ENCODE measurements around the gene KCTD20. TPM values are rescaled to one million over a fixed set of nuclear protein-coding genes. Genes with fewer than 3 reads are reported as not detected.
"Not testable (repeated sequence)": the region's sequence is repeated elsewhere in the genome, so short reads cannot be mapped to it uniquely, and the experiment has no call there.

The KCTD20 gene
- 10 to 100 TPM; 30.5 to 32.8 TPM for total RNA-seq

DNA sequence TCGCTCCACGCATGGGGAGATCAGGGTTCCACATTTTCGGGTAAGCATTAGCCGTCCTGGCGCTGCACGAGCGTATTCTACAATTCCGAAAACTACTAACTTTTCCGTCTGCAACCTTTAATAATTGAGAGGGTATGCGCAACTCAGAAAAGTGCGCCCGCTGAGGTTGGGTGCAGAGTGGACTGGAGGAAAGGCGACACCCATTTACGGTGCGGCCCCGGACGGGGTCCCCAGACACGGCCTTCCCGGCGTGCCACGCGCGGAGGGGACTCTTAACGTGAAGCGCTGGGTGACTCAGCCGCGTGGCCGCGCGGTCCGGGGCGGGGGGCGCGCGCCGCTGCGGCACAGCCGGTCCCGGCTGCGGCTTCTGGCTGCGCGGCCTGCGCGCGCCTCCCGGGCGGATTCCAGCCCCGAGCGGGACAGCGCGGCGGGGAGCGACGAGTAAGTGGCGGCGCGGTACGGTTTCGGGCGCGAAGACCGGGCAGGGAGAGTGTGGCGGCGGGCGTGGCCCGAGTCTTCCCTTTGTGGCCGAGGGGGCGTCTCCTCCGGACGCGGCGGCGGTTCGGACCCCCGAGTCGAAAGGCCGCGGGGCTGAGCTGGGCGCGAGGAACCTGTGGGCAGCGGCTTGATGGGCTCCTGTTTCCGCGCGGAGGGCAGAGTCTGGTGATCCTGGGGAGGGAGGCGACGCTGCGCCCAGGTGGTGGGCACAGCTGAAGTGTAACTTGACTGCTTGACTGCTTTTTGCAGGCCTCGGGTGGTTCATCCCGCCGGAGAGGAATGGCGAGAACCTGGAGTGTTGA, at the start of gene KCTD20, which contains the start of gene PXT1:
KCTD20 (plus strand) TSS at position 330 of the 800 bp plus-strand sequence. CDS start 27,098 bp downstream, outside the sequence.
PXT1 (minus strand) TSS at position 184 of the 800 bp plus-strand sequence. CDS start 16,772 bp downstream, outside the sequence.
- H3K4me3 Mint-ChIP-seq, result peak within 1 kb of the TSS; percentile 87
- DNase-seq, result peak; percentile 93
- intact Hi-C loops (cut with micrococcal nuclease), result loop anchor here (1.0 to 5.0 kb wide), 5 partner anchors 104 to 726 kb away; partner anchors contain the start of genes MAPK13, MAPK14, SRSF3 and STK38
- CTCF ChIA-PET, result interaction anchor here (1.5 kb wide), 1 partner anchor 20 kb away, joined by 3 read pairs; no protein-coding TSS in a partner anchor
- peaks cover 41% of the 10 kb centered on the region for H3K4me1 Mint-ChIP-seq (ENCODE audit: low read depth)
- peaks cover 5% of the 10 kb centered on the region for H3K36me3 Mint-ChIP-seq (ENCODE audit: low read depth)
- no peaks in the 10 kb centered on the region for H3K9me3 Mint-ChIP-seq
- no peaks in the 10 kb centered on the region for H3K27me3 Mint-ChIP-seq (ENCODE audit: low read depth)
- H3K27ac Mint-ChIP-seq, result peak within 1 kb of the TSS; percentile 98

DNA sequence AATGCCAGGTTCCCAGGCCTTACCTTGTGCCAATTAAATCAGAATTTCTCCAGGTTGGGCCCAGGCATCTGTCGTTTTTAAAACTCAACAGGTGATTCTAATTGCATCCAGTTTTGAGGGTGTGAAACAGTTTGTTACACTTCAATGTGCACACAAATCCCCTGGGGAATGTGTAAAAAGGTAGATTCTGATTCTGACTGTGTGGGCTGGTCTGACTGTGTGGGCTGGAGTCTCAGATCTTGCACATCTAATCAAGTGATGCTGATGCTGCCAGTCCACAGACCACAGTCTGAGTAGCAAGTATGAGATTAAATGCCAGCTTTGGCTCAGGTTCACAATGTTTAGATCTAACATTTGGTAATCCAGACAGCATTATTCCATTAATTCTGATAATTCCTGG, 42.8 kb upstream of the KCTD20 start:
- no peaks in the 10 kb centered on the region for H3K9me3 Mint-ChIP-seq
- no peaks in the 10 kb centered on the region for H3K4me1 Mint-ChIP-seq (ENCODE audit: low read depth)
- CTCF ChIA-PET, result no interaction called here

DNA sequence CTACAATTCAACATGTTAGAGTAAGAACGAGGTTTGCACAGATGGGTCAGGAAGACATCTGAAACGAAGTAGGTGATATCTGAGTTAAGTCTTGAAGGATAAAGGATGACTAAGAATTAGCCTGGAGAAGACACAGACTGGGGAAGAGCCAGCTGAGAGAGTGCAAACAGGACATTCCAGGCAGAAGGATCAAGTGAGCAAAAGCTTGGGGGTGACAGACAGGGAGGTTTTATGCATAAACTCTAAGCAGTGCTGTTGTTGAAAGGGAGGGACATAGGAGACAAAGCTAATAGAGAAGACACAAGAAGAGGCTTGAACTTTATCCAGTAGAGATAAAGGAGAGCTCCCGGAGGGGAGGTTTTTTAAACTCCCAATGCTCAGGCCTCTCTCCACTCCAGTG, 40.3 kb upstream of the KCTD20 start:
- CTCF ChIA-PET, result interaction anchor here (0.6 kb wide), 1 partner anchor 22 kb away, joined by 3 read pairs; no protein-coding TSS in a partner anchor
- Mint-ChIP-seq H3K36me3 (ENCODE audit: low read depth) (no peaks in the 10 kb centered on the region), H3K4me1 (ENCODE audit: low read depth) (no peaks in the 10 kb centered on the region), H3K27me3 (ENCODE audit: low read depth) (peaks cover 4% of the 10 kb centered on the region), H3K27ac (no peak overlapping the region), H3K9me3 (no peaks in the 10 kb centered on the region), H3K4me3 (no peak overlapping the region)
- intact Hi-C loops (cut with micrococcal nuclease), result no loop called here
- DNase-seq, result no peak

More for the DNA sequence above, 42.8 kb upstream of the KCTD20 start:
- intact Hi-C loops (cut with micrococcal nuclease), result no loop called here
- DNase-seq, result no peak
- Mint-ChIP-seq H3K4me3 (no peak overlapping the region), H3K27ac (no peak overlapping the region), H3K36me3 (ENCODE audit: low read depth) (no peaks in the 10 kb centered on the region), H3K27me3 (ENCODE audit: low read depth) (no peaks in the 10 kb centered on the region)

DNA sequence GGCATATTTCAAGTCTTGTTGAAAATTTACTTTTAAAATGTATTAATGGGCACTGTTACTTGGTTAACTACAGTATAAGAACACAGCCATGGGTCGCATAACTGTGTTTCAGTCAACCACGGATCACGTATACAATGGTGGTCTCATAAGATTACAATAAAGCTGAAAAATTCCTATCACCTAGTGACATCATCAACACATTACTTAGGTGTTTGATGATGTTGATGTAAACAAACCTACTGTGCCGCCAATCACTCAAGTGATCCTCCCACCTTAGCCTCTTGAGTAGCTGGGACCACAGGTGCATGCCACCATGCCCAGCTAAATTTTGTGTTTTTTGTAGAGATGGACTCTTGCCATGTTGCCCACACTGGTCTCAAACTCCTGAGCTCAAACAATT, 38.6 kb upstream of the KCTD20 start:
- Mint-ChIP-seq H3K27ac (no peak overlapping the region), H3K27me3 (ENCODE audit: low read depth) (peaks cover 4% of the 10 kb centered on the region), H3K36me3 (ENCODE audit: low read depth) (no peaks in the 10 kb centered on the region), H3K4me1 (ENCODE audit: low read depth) (no peaks in the 10 kb centered on the region), H3K9me3 (no peaks in the 10 kb centered on the region), H3K4me3 (no peak overlapping the region)
- no peak for DNase-seq
- CTCF ChIA-PET, result no interaction called here
- intact Hi-C loops (cut with micrococcal nuclease), result no loop called here

DNA sequence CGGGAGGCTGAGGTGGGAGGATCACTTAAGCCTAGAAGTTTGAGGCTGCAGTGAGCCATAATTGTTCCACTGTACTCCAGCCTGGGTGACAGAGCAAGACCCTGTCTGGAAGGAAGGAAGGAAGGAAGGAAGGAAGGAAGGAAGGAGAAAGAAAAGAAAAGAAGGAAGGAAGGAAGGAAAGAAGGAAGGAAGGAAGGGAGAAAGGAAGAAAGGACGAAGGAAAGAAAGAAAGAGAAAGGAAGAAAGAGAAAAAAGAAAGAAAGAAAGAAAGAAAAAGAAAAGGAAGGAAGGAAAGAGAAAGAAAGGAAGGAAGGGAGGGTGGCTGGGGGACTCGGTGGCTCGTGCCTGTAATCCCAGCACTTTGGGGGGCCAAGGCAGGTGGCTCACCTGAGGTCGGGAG, 33.1 kb upstream of the KCTD20 start:
- H3K4me3 Mint-ChIP-seq; H3K4me1 Mint-ChIP-seq (ENCODE audit: low read depth); H3K27ac Mint-ChIP-seq; DNase-seq; H3K9me3 Mint-ChIP-seq; intact Hi-C loops (cut with micrococcal nuclease); H3K36me3 Mint-ChIP-seq (ENCODE audit: low read depth); H3K27me3 Mint-ChIP-seq (ENCODE audit: low read depth); CTCF ChIA-PET: not testable (repeated sequence)

DNA sequence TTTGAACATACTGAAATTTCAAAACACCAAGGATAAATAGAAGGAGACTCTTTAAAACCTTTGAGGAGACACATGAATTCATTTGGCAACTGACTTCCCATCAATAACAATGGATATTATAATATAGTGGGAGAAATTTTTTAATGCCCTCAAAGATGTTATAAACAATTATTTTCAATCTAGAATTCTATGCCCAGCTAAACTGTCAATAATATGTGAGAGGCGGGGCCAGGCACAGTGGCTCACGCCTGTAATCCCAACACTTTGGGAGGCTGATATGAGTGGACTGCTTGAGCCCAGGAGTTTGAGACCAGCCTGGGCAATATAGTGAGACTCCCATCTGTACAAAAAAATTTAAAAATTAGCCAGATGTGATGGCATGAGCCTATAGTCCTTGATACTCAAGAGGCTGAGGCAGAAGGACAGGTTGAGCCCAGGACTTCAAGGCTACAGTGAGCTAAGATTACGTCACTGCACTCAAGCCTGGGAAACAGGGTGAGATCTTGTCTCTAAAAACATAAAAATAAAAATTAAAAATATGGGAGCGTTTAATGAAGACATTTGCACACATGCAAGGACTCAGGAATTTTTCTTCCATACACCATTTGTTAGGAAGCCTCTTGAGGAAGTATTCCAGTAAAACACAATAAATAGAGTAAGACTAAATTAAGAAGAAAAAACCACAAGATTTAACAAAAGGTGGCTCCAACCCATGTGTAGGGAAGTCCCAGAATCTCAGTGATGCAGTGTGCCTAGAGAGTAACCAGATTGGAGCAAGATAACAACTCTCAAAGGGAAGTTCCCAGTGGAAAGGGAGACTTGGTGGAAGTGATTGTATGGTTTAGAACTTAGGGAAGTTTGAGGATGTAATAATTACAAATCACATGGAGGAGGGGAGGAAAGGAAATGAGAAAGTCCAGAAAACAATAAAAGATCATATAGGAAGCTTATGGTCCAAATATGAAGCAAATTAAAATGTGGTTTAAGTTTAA, 29.0 kb upstream of the KCTD20 start:
- H3K36me3 Mint-ChIP-seq (ENCODE audit: low read depth), result peaks cover 2% of the 10 kb centered on the region
- no peak overlapping the region for H3K4me3 Mint-ChIP-seq
- CTCF ChIA-PET, result no interaction called here
- no peaks in the 10 kb centered on the region for H3K27me3 Mint-ChIP-seq (ENCODE audit: low read depth)
- intact Hi-C loops (cut with micrococcal nuclease), result no loop called here
- DNase-seq, result no peak
- no peaks in the 10 kb centered on the region for H3K4me1 Mint-ChIP-seq (ENCODE audit: low read depth)
- peaks cover 4% of the 10 kb centered on the region for H3K9me3 Mint-ChIP-seq
- H3K27ac Mint-ChIP-seq, result no peak overlapping the region

DNA sequence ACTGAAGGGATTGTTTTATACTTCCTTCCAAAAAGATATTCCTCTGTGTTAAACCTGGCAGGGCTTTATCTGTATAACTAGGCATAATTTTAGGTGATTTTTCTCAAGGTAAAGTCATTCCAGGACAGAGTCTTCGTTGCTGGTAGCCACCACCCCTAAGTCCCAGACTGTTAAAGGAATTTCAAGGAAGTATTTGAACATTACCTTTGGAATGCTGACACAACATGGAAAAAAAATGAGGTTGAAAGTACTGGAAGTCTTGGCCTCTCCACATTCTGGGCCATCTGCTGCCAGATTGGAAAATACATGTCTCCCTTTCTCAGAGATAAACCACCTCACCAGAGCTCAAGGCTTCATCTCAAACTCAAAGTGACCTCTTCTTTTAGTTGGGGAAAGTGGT, 28.3 kb upstream of the KCTD20 start:
- Mint-ChIP-seq H3K36me3 (ENCODE audit: low read depth) (peaks cover 2% of the 10 kb centered on the region), H3K9me3 (peaks cover 4% of the 10 kb centered on the region), H3K27ac (no peak overlapping the region), H3K4me1 (ENCODE audit: low read depth) (no peaks in the 10 kb centered on the region), H3K4me3 (no peak overlapping the region), H3K27me3 (ENCODE audit: low read depth) (no peaks in the 10 kb centered on the region)
- intact Hi-C loops (cut with micrococcal nuclease), result no loop called here
- no peak for DNase-seq
- CTCF ChIA-PET, result no interaction called here

DNA sequence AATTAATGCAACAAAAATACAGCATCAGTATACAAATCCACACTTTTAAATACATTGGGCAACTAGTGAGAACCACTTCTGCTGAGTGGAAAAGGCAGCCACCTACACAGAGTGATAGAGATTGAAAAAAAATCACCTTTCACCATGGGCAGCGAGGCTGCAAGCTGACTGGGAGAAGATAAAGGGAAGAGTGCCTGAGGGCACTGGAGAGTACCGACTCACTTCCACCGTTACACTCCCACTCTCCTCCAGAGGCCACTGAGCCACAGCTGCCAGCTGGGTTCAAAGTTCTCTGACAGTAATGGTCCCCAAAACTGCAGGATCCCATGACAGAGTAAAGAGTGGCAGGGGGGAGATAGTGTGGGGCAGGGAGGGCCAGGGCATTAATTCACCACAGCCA, 24.2 kb upstream of the KCTD20 start:
- H3K4me1 Mint-ChIP-seq (ENCODE audit: low read depth), result peaks cover 9% of the 10 kb centered on the region
- no peak overlapping the region for H3K4me3 Mint-ChIP-seq
- H3K9me3 Mint-ChIP-seq, result no peaks in the 10 kb centered on the region
- intact Hi-C loops (cut with micrococcal nuclease), result no loop called here
- CTCF ChIA-PET, result interaction anchor here (1.1 kb wide), 1 partner anchor 94 kb away, joined by 7 read pairs; no protein-coding TSS in a partner anchor
- no peak overlapping the region for H3K27ac Mint-ChIP-seq
- DNase-seq, result no peak
- H3K27me3 Mint-ChIP-seq (ENCODE audit: low read depth), result no peaks in the 10 kb centered on the region
- H3K36me3 Mint-ChIP-seq (ENCODE audit: low read depth), result no peaks in the 10 kb centered on the region

DNA sequence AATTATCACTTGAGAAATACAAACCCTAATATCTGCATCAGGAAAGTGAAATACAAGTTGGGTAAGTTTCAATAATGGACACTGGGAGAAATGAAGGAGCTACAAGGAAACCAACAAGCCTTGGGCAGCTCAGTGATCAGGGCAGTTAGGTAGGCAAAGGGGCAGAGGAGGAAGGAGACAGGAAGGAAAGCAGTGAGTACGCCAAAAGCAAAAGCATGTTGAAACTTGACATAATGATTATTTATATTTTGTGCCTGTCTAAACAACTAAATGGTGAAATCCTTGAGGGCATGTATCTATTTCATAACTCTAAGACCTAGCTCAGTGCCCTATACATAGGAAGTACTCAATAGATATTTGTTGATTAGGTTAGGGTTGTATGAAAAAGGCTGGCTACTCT, 23.5 kb upstream of the KCTD20 start:
- Mint-ChIP-seq H3K4me1 (ENCODE audit: low read depth) (peaks cover 15% of the 10 kb centered on the region), H3K36me3 (ENCODE audit: low read depth) (no peaks in the 10 kb centered on the region), H3K27ac (no peak overlapping the region), H3K27me3 (ENCODE audit: low read depth) (no peaks in the 10 kb centered on the region), H3K4me3 (no peak overlapping the region), H3K9me3 (no peaks in the 10 kb centered on the region)
- intact Hi-C loops (cut with micrococcal nuclease), result no loop called here
- DNase-seq, result no peak
- CTCF ChIA-PET, result interaction anchor here (1.1 kb wide), 1 partner anchor 93 kb away, joined by 7 read pairs; no protein-coding TSS in a partner anchor

DNA sequence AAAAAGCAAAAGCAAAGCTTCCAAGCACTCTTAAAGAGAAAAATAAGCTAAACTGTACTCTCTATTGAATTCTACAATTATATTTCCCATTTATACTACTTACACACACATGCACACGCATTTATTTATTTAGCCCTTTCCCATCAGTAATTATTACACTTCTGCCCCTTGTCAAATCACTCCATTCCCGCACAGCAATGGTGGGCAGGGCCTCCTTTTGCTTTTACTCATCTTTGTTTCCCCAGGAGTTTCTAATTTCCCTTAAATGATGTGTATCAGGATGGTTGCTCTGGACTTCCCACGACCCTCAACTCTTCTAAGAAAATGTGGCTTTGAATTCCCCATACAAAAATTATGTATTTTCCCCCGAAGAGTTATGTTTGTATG, 20.1 kb upstream of the KCTD20 start:
- Mint-ChIP-seq H3K36me3 (ENCODE audit: low read depth) (no peaks in the 10 kb centered on the region), H3K27ac (peak overlapping the region; percentile 95), H3K4me1 (ENCODE audit: low read depth) (peaks cover 15% of the 10 kb centered on the region), H3K9me3 (no peaks in the 10 kb centered on the region), H3K4me3 (peak overlapping the region; percentile 89), H3K27me3 (ENCODE audit: low read depth) (no peaks in the 10 kb centered on the region)
- CTCF ChIA-PET, result interaction anchor here (0.7 to 1.5 kb wide), 5 partner anchors 13 to 337 kb away, joined by 3 to 7 read pairs (median 4); partner anchors contain the start of gene KCTD20
- DNase-seq, result no peak
- intact Hi-C loops (cut with micrococcal nuclease), result loop anchor here (1.0 kb wide), 6 partner anchors 19 to 337 kb away; partner anchors contain the start of genes SRSF3 and STK38

DNA sequence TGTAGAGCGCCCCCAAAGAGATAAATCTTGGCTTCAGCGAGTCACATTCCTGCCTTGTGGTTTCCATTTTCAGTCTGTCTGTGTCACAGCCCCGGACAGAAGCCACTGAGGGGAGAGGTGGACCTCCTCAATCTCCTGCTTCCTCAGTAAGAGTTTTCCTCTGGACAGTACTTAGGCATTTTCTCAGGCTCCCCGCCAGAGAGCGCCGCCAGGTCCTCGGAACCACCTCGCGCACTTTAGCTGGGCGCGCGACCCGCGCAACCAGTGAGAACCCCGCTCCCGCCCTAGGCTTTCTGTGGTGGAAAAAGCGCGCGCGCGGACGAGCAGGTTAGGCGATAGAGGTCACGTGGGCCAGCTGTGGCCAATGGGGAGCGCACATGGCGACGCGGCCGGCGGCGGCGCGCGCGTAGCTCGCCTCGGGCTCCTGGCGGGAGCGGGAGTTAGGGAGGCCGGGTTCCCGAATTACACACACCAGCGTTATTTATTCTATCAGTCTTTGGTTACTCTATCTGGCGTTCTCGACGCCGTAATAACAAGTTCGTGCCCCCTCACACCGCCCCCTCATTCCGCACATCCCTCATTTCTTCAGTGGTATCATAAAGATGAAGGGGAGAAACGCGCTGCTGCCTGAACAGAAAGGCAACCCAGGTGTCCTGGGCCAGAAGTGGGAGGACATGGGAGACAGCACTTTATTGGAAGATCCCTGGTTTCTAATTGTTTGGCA, 19.5 kb upstream of the KCTD20 start:
- peak overlapping the region; percentile 89 for H3K4me3 Mint-ChIP-seq
- peaks cover 15% of the 10 kb centered on the region for H3K4me1 Mint-ChIP-seq (ENCODE audit: low read depth)
- intact Hi-C loops (cut with micrococcal nuclease), result loop anchor here (1.0 kb wide), 6 partner anchors 18 to 336 kb away; partner anchors contain the start of genes SRSF3 and STK38
- H3K27me3 Mint-ChIP-seq (ENCODE audit: low read depth), result no peaks in the 10 kb centered on the region
- no peaks in the 10 kb centered on the region for H3K36me3 Mint-ChIP-seq (ENCODE audit: low read depth)
- peak overlapping the region; percentile 95 for H3K27ac Mint-ChIP-seq
- CTCF ChIA-PET, result interaction anchor here (0.6 to 1.5 kb wide), 9 partner anchors 12 to 337 kb away, joined by 3 to 7 read pairs (median 3); partner anchors contain the start of gene KCTD20
- peak; percentile 99 for DNase-seq
- H3K9me3 Mint-ChIP-seq, result no peaks in the 10 kb centered on the region

Data from activated naive CD4-positive, alpha-beta T cell treated with anti-CD3 and anti-CD28 coated beads for 36 hours (primary cell).